CD8-positive, alpha-beta memory T cell (primary cell): Measurements from ENCODE around the gene KLF15. TPM values are rescaled to one million over a fixed set of nuclear protein-coding genes. Genes with fewer than 3 reads are reported as not detected.

Source experiments
- CTCF ChIA-PET: fragments of 350-600 bp; sonication (Branson Sonifier 250); formaldehyde crosslinking; loops from one replicate; lab custom pipeline; 2021; ENCODE audit warnings: antibody characterized with exemption; lab: Charles Lee
- POLR2A ChIA-PET: fragments of 350-600 bp; sonication (Branson Sonifier 250); formaldehyde crosslinking; loops from one replicate; lab custom pipeline; 2021; ENCODE audit warnings: antibody characterized with exemption; lab: Charles Lee
- DNase-seq, 5 donors: peaks; one replicate each; pipeline versions ENCODE4 v3.0.0 to v3.0.0-alpha.2; 2020 to 2022; ENCODE audit warnings: mixed read lengths in 1 of 5
- H3K27ac ChIP-seq: one replicate; pipeline ENCODE4 v1.7.0; 2013; ENCODE audit warnings: low read depth, mild to moderate bottlenecking, low read length, moderate library complexity
- H3K27me3 ChIP-seq: 2 replicates; pipeline ENCODE4 v1.7.0; 2013; ENCODE audit warnings: low read length, mild to moderate bottlenecking; ENCODE audit not compliant: insufficient read depth, poor library complexity, severe bottlenecking
- H3K36me3 ChIP-seq: 2 replicates; pipeline ENCODE4 v1.7.0; 2013; ENCODE audit warnings: mild to moderate bottlenecking, low read length, moderate library complexity; ENCODE audit not compliant: insufficient read depth
- H3K4me1 ChIP-seq: 2 replicates; pipeline ENCODE4 v1.7.0; 2013; ENCODE audit warnings: mild to moderate bottlenecking, low read length, moderate library complexity; ENCODE audit not compliant: insufficient read depth
- H3K4me3 ChIP-seq: 2 replicates; pipeline ENCODE4 v1.7.0; 2013; ENCODE audit warnings: mild to moderate bottlenecking, low read length
- H3K9me3 ChIP-seq: 2 replicates; pipeline ENCODE4 v1.7.0; 2013; ENCODE audit warnings: mild to moderate bottlenecking, low read length
- H3K27ac Mint-ChIP-seq, 8 donors: one replicate each; pipeline ENCODE4 v1.8.0; 2020 to 2021; ENCODE audit warnings: mixed read lengths in 8 of 8, mild to moderate bottlenecking in 6 of 8, inconsistent platforms in 3 of 8, moderate library complexity in 3 of 8
- H3K27me3 Mint-ChIP-seq, 2 donors: one replicate each; pipeline ENCODE4 v1.8.0; 2020 to 2021; ENCODE audit warnings: mixed read lengths in 2 of 2, mild to moderate bottlenecking in 1 of 2, moderate library complexity in 1 of 2
- H3K36me3 Mint-ChIP-seq, 3 donors: one replicate each; pipeline ENCODE4 v1.8.0; 2020 to 2021; ENCODE audit warnings: mixed read lengths in 3 of 3, inconsistent platforms in 1 of 3, mild to moderate bottlenecking in 1 of 3
- H3K4me1 Mint-ChIP-seq, 3 donors: one replicate each; pipeline ENCODE4 v1.8.0; 2020 to 2021; ENCODE audit warnings: mixed read lengths in 3 of 3, inconsistent platforms in 1 of 3, mild to moderate bottlenecking in 1 of 3
- H3K4me3 Mint-ChIP-seq, 7 donors: one replicate each; pipeline ENCODE4 v1.8.0; 2020 to 2021; ENCODE audit warnings: mixed read lengths in 7 of 7, mild to moderate bottlenecking in 6 of 7, moderate library complexity in 4 of 7, inconsistent platforms in 2 of 7
- H3K9me3 Mint-ChIP-seq, 5 donors: one replicate each; pipeline ENCODE4 v1.8.0; 2020 to 2022; ENCODE audit warnings: mixed read lengths in 5 of 5, mild to moderate bottlenecking in 3 of 5, moderate library complexity in 2 of 5, inconsistent platforms in 1 of 5
- polyA plus RNA-seq: library from polyadenylated mRNA; unstranded; fragments of 300-500 nt; fragmentation: Illumina TruSeq; gene quantifications from one replicate; pipeline ENCODE4 v1.2.3, GENCODE V29; 2021
- total RNA-seq, 2 experiments: library from RNA; stranded (reverse); gene quantifications; one replicate each; pipeline ENCODE4 v1.2.3, GENCODE V29; 2021

The KLF15 gene
- total and polyA plus RNA-seq, 3 experiments from 2014 or later, result 0.11 to 0.18 TPM; not detected in 1

DNA sequence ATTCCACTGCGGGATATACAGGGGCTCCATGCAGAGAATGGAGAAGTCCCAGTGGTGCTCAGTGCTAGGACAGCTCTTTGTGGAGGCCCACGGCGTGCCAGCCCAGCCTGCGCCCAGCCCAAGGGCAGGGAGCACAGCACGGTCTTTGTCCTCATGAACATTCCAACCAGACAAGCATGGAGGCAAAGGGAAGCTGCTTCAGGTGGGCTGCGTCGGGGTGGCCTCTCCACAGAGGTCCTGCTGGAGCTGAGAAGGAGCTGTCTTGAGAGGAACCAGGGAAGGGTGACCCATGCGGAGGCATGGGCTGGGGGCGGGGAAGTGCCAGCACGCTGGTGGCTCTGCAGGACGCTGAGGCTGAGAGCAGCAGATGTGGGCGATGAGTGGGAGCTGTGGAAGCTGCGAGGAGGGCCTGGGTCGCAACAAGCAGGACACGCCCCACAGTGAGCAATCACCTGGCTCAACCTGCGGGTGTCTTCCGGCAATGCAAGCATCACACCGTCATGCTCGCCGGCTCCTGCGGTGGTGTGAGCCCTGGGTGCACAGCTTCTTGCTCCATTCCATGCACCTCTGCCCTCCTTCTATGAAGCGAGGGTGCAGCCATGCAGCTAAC, 14.0 kb upstream of the KLF15 start:
- no peak overlapping the region for H3K4me3 Mint-ChIP-seq
- peaks cover 0 to 1% (median 0%) of the 10 kb centered on the region in 5 donors for H3K9me3 Mint-ChIP-seq
- DNase-seq, result no peak
- ChIA-PET CTCF (no interaction called here), POLR2A (no interaction called here)
- no peak overlapping the region for H3K27ac Mint-ChIP-seq
- no peak overlapping the region for H3K4me3 ChIP-seq
- H3K4me1 Mint-ChIP-seq, result no peaks in the 10 kb centered on the region
- peaks cover 0 to 13% of the 10 kb centered on the region in 2 donors for H3K27me3 Mint-ChIP-seq
- H3K36me3 Mint-ChIP-seq, result peaks cover 0 to 1% (median 0%) of the 10 kb centered on the region in 3 donors
- H3K27me3 ChIP-seq, result no peaks in the 10 kb centered on the region
- no peaks in the 10 kb centered on the region for H3K36me3 ChIP-seq
- H3K27ac ChIP-seq, result no peak overlapping the region
- H3K4me1 ChIP-seq, result no peaks in the 10 kb centered on the region
- no peaks in the 10 kb centered on the region for H3K9me3 ChIP-seq

DNA sequence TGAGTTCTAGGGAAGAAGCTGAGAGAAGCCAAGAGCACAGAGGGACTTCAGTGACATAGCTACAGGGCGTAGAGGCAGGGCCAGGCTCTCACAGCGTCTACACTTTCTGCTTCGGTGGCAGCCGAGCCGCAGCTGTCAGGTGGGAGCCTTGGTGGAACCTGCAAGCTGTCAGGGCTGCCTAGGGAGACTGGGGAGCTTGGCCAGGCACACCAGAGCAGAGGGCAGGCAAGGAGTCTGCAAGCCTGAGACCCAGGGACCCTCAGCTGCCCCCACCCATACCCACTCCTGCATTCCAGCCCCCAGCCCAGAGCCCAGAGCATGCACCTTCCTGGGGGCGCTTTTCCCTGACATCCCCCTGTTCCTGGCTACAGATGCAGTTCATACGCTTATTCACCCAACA, 13.4 kb upstream of the KLF15 start:
- no peak overlapping the region for H3K4me3 Mint-ChIP-seq
- H3K36me3 Mint-ChIP-seq, result peaks cover 0 to 1% (median 0%) of the 10 kb centered on the region in 3 donors
- H3K27ac Mint-ChIP-seq, result peak overlapping the region in 1 of 8 donors; percentile 68
- ChIA-PET CTCF (no interaction called here), POLR2A (no interaction called here)
- no peaks in the 10 kb centered on the region for H3K4me1 ChIP-seq
- DNase-seq, result no peak
- no peaks in the 10 kb centered on the region for H3K9me3 ChIP-seq
- H3K9me3 Mint-ChIP-seq, result peaks cover 0 to 1% (median 0%) of the 10 kb centered on the region in 5 donors
- H3K36me3 ChIP-seq, result no peaks in the 10 kb centered on the region
- H3K27me3 Mint-ChIP-seq, result peaks cover 2 to 14% of the 10 kb centered on the region in 2 donors
- H3K27ac ChIP-seq, result no peak overlapping the region
- H3K27me3 ChIP-seq, result no peaks in the 10 kb centered on the region
- no peaks in the 10 kb centered on the region for H3K4me1 Mint-ChIP-seq
- H3K4me3 ChIP-seq, result no peak overlapping the region

DNA sequence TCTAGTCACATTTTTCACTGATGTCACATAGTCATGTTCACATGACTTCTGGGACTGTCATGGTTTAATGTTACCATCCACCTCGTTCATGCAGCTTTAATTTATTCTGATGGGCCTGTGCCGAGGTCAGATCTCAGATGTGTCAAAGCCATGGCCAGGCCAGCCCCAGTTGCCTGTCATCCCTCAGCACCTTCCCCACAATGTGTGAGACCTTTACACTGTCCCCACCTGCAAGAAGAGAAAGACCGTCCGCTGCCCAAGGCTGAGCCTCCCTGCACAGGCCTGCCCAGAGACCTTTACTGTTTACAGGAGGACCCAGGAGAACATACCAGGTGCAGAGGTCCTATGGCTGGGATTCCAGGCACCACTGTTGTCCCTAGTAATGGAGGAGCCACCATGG, 12.8 kb upstream of the KLF15 start:
- Histone ChIP-seq H3K27ac (no peak overlapping the region), H3K4me3 (no peak overlapping the region), H3K9me3 (no peaks in the 10 kb centered on the region), H3K4me1 (no peaks in the 10 kb centered on the region), H3K36me3 (no peaks in the 10 kb centered on the region), H3K27me3 (no peaks in the 10 kb centered on the region)
- H3K27ac Mint-ChIP-seq, result peak overlapping the region in 1 of 8 donors; percentile 68
- POLR2A ChIA-PET, result no interaction called here
- no peak for DNase-seq
- H3K9me3 Mint-ChIP-seq, result peaks cover 0 to 1% (median 0%) of the 10 kb centered on the region in 5 donors
- H3K4me1 Mint-ChIP-seq, result no peaks in the 10 kb centered on the region
- peaks cover 0 to 1% (median 0%) of the 10 kb centered on the region in 3 donors for H3K36me3 Mint-ChIP-seq
- CTCF ChIA-PET, result no interaction called here
- no peak overlapping the region for H3K4me3 Mint-ChIP-seq
- peaks cover 3 to 14% of the 10 kb centered on the region in 2 donors for H3K27me3 Mint-ChIP-seq

DNA sequence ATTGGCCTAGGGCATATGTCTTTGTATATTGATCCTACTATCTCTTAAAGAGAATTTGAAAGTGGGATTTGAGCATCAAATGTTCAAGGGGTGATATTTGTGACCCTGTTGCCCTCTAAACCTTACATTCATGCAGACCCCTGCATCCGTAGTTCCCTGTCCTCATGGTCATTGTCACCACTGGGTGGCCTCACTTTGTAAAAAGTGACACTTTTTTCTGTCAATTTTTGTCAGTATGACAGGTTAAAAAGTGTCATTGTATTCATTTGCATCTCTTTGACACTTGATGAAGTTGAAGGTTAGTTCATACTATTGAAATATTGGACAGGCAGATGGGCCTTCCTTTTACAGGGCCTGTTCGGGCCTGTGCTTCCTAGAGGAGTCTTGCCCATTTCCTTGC, 12.3 kb upstream of the KLF15 start:
- Histone ChIP-seq H3K27me3 (no peaks in the 10 kb centered on the region), H3K4me1 (no peaks in the 10 kb centered on the region), H3K27ac (no peak overlapping the region), H3K9me3 (no peaks in the 10 kb centered on the region), H3K4me3 (no peak overlapping the region), H3K36me3 (no peaks in the 10 kb centered on the region)
- peaks cover 0 to 1% (median 0%) of the 10 kb centered on the region in 5 donors for H3K9me3 Mint-ChIP-seq
- CTCF ChIA-PET, result no interaction called here
- no peak overlapping the region for H3K4me3 Mint-ChIP-seq
- DNase-seq, result no peak
- H3K27me3 Mint-ChIP-seq, result peaks cover 3 to 17% of the 10 kb centered on the region in 2 donors
- no peaks in the 10 kb centered on the region for H3K4me1 Mint-ChIP-seq
- H3K36me3 Mint-ChIP-seq, result peaks cover 0 to under 1% (median 0%) of the 10 kb centered on the region in 3 donors
- POLR2A ChIA-PET, result no interaction called here
- no peak overlapping the region for H3K27ac Mint-ChIP-seq

DNA sequence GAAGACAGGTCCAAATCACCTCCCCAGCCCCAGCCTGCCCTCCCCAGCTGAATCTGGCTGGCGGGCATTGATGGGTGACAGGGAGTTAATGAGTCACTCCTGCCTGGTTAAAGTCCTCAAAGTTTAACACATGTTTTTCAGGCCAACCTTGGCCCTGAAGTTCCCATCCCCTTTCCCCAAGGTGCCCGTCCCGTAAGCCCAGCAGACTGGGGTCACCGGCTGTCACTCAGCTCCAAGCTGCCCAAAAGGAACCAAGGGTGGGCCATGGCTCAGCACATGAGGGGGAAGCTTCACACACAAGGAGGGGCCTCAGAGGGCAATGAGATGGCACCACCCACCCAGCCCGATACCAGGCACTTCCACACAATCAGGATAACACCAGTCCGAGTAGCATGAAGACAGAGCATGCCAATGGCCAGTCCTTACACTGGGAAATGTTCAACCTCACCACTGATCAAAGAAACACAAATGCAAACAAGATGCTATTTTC, 10.2 kb upstream of the KLF15 start:
- Histone ChIP-seq H3K27me3 (no peaks in the 10 kb centered on the region), H3K36me3 (no peaks in the 10 kb centered on the region), H3K4me3 (no peak overlapping the region), H3K4me1 (no peaks in the 10 kb centered on the region), H3K9me3 (no peaks in the 10 kb centered on the region), H3K27ac (no peak overlapping the region)
- Mint-ChIP-seq H3K27ac (peak overlapping the region in 1 of 8 donors; percentile 77), H3K4me3 (no peak overlapping the region), H3K27me3 (peaks cover 3 to 27% of the 10 kb centered on the region in 2 donors), H3K9me3 (peaks cover 0 to 1% (median 0%) of the 10 kb centered on the region in 5 donors), H3K4me1 (no peaks in the 10 kb centered on the region), H3K36me3 (no peaks in the 10 kb centered on the region)
- DNase-seq, result no peak
- ChIA-PET CTCF (no interaction called here), POLR2A (no interaction called here)

DNA sequence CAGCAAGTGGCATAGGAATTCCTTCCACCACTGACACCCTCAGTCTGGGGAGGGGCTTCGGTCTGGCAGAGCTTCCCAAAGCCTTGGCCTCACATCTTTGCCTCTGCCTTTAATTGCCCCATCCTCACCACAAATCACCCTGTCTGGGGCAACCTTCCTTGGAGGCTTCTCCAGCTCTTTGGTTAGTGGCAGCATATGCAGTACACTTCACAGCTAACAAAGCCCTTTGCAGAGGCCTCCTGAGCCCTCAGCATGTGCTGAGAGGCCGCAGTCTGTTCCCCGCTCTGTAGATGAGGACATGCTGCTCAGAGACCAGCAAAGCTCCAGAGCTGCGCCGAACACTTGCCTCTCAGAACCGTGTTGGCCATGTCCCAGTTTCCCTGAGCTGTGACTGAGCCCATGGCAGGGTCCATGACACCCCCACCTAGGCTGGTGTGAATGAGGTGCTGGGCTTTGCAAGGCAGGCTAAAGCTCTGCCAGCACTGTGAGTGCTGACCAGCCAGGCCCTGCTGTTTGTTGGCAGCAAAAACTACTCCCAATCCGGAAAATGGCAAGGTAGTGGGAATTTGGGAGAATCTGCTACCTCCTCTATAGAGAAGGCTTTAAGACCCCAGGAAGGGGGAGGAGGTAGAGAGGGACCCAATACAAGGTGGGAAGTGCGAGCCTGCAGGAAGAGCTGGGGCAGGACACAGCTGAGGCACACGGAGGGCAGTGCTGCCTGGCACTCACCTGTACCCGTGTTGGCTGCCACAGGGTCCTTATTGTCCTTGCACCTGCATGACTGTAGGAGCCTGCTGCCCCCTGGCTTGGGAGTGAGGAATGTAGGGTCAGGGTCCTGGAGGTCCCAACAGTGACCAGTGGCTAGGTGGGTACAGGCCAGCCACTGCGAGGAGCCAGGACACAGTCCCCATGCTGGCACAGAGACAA, 8.4 kb upstream of the KLF15 start:
- Mint-ChIP-seq H3K36me3 (no peaks in the 10 kb centered on the region), H3K4me1 (no peaks in the 10 kb centered on the region), H3K27ac (no peak overlapping the region), H3K9me3 (peaks cover 0 to 1% (median 0%) of the 10 kb centered on the region in 5 donors), H3K4me3 (no peak overlapping the region), H3K27me3 (peaks cover 14 to 36% of the 10 kb centered on the region in 2 donors)
- no peak overlapping the region for H3K4me3 ChIP-seq
- no peaks in the 10 kb centered on the region for H3K36me3 ChIP-seq
- H3K9me3 ChIP-seq, result no peaks in the 10 kb centered on the region
- CTCF ChIA-PET, result interaction anchor here (1.7 kb wide), 1 partner anchor 15 kb away, joined by 3 read pairs; no protein-coding TSS in a partner anchor
- H3K27me3 ChIP-seq, result no peaks in the 10 kb centered on the region
- no peak overlapping the region for H3K27ac ChIP-seq
- no peaks in the 10 kb centered on the region for H3K4me1 ChIP-seq
- no peak for DNase-seq
- POLR2A ChIA-PET, result no interaction called here

DNA sequence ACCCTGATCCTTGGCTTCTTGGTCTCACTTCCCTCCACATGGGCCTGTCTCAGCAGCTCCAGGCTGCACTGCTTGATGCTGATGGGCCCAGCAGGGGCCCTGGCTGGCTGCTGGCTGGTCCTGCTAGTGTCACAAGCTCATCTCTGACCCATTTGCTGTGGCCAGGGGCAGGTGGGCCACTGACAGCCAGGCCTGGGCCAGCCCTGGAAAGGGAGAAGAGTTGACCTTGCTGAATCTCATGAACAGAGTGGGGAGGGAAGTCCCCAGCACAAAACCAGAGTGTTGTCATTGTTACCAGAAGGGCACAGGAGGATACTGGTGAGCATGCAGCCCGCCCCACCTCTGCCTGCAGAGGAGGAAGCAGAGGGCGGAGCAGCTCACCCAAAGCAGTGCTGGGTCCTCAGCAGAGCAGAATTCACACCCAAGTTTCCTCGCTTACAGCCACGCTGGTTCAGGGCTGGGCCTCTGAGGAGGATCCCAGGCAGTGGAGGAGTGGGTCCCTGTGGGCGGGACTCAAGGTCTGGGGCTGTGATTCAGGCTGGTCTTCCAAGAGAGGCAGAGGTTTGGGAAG, 7.6 kb upstream of the KLF15 start:
- Mint-ChIP-seq H3K4me1 (no peaks in the 10 kb centered on the region), H3K4me3 (no peak overlapping the region), H3K36me3 (no peaks in the 10 kb centered on the region), H3K9me3 (no peaks in the 10 kb centered on the region), H3K27me3 (peaks cover 17 to 42% of the 10 kb centered on the region in 2 donors), H3K27ac (no peak overlapping the region)
- no peak overlapping the region for H3K27ac ChIP-seq
- H3K27me3 ChIP-seq, result no peaks in the 10 kb centered on the region
- DNase-seq, result no peak
- ChIA-PET CTCF (interaction anchor here (1.7 kb wide), 1 partner anchor 16 kb away, joined by 3 read pairs; no protein-coding TSS in a partner anchor), POLR2A (no interaction called here)
- H3K4me1 ChIP-seq, result no peaks in the 10 kb centered on the region
- no peak overlapping the region for H3K4me3 ChIP-seq
- no peaks in the 10 kb centered on the region for H3K36me3 ChIP-seq
- H3K9me3 ChIP-seq, result no peaks in the 10 kb centered on the region
